MCF 10A (cell line): ENCODE measurements around the gene JCAD. TPM values are rescaled to one million over a fixed set of nuclear protein-coding genes. Genes with fewer than 3 reads are reported as not detected.

Experiments
- BruUV-seq: library from RNA; stranded (reverse); fragments of 400-500 nt; replicated peaks from 2 replicates; lab custom pipeline; 2021; lab: Mats Ljungman, UMichigan
- CTCF ChIA-PET: fragments of 300-600 bp; sonication (Branson Sonifier 250); formaldehyde crosslinking; extraction: SDS; loops from one replicate; lab custom pipeline; 2021; ENCODE audit warnings: antibody characterized with exemption, inconsistent platforms; lab: Yijun Ruan, JAX
- POLR2A ChIA-PET: fragments of 300-600, 350-650 bp; sonication (Branson Sonifier 250); formaldehyde crosslinking; extraction: SDS; loops from one replicate; lab custom pipeline; 2020; ENCODE audit warnings: antibody characterized with exemption, inconsistent platforms; lab: Yijun Ruan, JAX
- DNase-seq: peaks from one replicate; pipeline ENCODE4 v3.0.0-alpha.2; 2018; ENCODE audit not compliant: unreplicated experiment
- H3K27ac Mint-ChIP-seq: one replicate; pipeline ENCODE4 v1.8.0; 2022; ENCODE audit warnings: mild to moderate bottlenecking, low read depth, mixed read lengths; ENCODE audit not compliant: unreplicated experiment
- H3K27me3 Mint-ChIP-seq: one replicate; pipeline ENCODE4 v1.8.0; 2022; ENCODE audit warnings: mixed read lengths; ENCODE audit not compliant: insufficient read depth, unreplicated experiment
- H3K36me3 Mint-ChIP-seq: one replicate; pipeline ENCODE4 v1.8.0; 2022; ENCODE audit warnings: mild to moderate bottlenecking, moderate library complexity, mixed read lengths; ENCODE audit not compliant: insufficient read depth, unreplicated experiment
- H3K4me1 Mint-ChIP-seq: one replicate; pipeline ENCODE4 v1.8.0; 2022; ENCODE audit warnings: mixed read lengths; ENCODE audit not compliant: insufficient read depth, unreplicated experiment
- H3K4me3 Mint-ChIP-seq: one replicate; pipeline ENCODE4 v1.8.0; 2022; ENCODE audit warnings: mild to moderate bottlenecking, moderate library complexity, mixed read lengths; ENCODE audit not compliant: unreplicated experiment
- H3K9me3 Mint-ChIP-seq: one replicate; pipeline ENCODE4 v1.8.0; 2022; ENCODE audit warnings: mixed read lengths; ENCODE audit not compliant: unreplicated experiment
- CTCF ChIP-seq: fragments of 200-600 bp; IDR thresholded peaks from one replicate; pipeline ENCODE4 v1.8.0; 2022; ENCODE audit warnings: antibody characterized with exemption, mild to moderate bottlenecking; ENCODE audit not compliant: unreplicated experiment
- intact Hi-C: fragments of 100-400 bp; cut with micrococcal nuclease; formaldehyde crosslinking; loops from 2 replicates; pipeline ENCODE4 v1.14.1; 2022
- total RNA-seq: library from RNA; stranded (reverse); gene quantifications from 2 replicates; pipeline ENCODE4 v1.2.3, GENCODE V29; 2022

JCAD gene
- total RNA-seq, 1 experiment from 2014 or later, result 0.26 TPM

GRCh38 chr10:30013757-30014156 is 45.6 kb downstream of the JCAD start:
- no peak for TF ChIP-seq CTCF
- ChIA-PET CTCF (no interaction called here), POLR2A (no interaction called here)
- intact Hi-C loops, result no loop called here
- BruUV-seq, result no TSS peak
- Mint-ChIP-seq H3K4me3 (no peak overlapping the region), H3K9me3 (no peaks in the 10 kb centered on the region), H3K4me1 (peaks cover 6% of the 10 kb centered on the region), H3K27ac (peak overlapping the region; percentile 44), H3K36me3 (no peaks in the 10 kb centered on the region), H3K27me3 (peaks cover 10% of the 10 kb centered on the region)
- DNase-seq, result peak; percentile 60

GRCh38 chr10:30011956-30012647 is 47.3 kb downstream of the JCAD start:
- Mint-ChIP-seq H3K27me3 (no peaks in the 10 kb centered on the region), H3K27ac (no peak overlapping the region), H3K9me3 (no peaks in the 10 kb centered on the region), H3K4me1 (peaks cover 6% of the 10 kb centered on the region), H3K4me3 (no peak overlapping the region), H3K36me3 (no peaks in the 10 kb centered on the region)
- intact Hi-C loops, result no loop called here
- POLR2A ChIA-PET, result no interaction called here
- CTCF ChIA-PET, result interaction anchor here (0.6 to 2.0 kb wide), 4 partner anchors 10 to 366 kb away, joined by 3 to 10 read pairs (median 4); no protein-coding TSS in a partner anchor
- no peak for TF ChIP-seq CTCF
- no peak for DNase-seq
- BruUV-seq, result no TSS peak

GRCh38 chr10:30011396-30011795 is 48.0 kb downstream of the JCAD start:
- POLR2A ChIA-PET, result no interaction called here
- CTCF ChIA-PET, result interaction anchor here (0.6 to 2.0 kb wide), 3 partner anchors 9 to 38 kb away, joined by 3 to 10 read pairs (median 5); no protein-coding TSS in a partner anchor
- Mint-ChIP-seq H3K27me3 (no peaks in the 10 kb centered on the region), H3K4me3 (no peak overlapping the region), H3K9me3 (no peaks in the 10 kb centered on the region), H3K36me3 (no peaks in the 10 kb centered on the region), H3K27ac (no peak overlapping the region), H3K4me1 (peaks cover 6% of the 10 kb centered on the region)
- BruUV-seq, result no TSS peak
- no peak for DNase-seq
- TF ChIP-seq CTCF, result no peak
- intact Hi-C loops, result no loop called here

GRCh38 chr10:30007406-30007805 is 52.0 kb downstream of the JCAD start:
- intact Hi-C loops, result no loop called here
- Mint-ChIP-seq H3K27ac (no peak overlapping the region), H3K27me3 (no peaks in the 10 kb centered on the region), H3K9me3 (no peaks in the 10 kb centered on the region), H3K36me3 (no peaks in the 10 kb centered on the region), H3K4me1 (peaks cover 6% of the 10 kb centered on the region), H3K4me3 (no peak overlapping the region)
- DNase-seq, result no peak
- POLR2A ChIA-PET, result no interaction called here
- CTCF ChIA-PET, result no interaction called here
- no TSS peak for BruUV-seq
- no peak for TF ChIP-seq CTCF
